HepG2 (cell line): ENCODE results near the gene KRTAP5-6. TPM values are rescaled to one million over a fixed set of nuclear protein-coding genes. Genes with fewer than 3 reads are reported as not detected.

Experiments
- BHLHE40 ChIP-seq: IDR thresholded peaks from 2 replicates; pipeline ENCODE4 v1.6.1; 2011; ENCODE audit warnings: low read length, improper control_type of control experiment
- CREB1 ChIP-seq, 2 experiments: fragments of 450-650 bp in 1 of 2; IDR thresholded peaks; 2 replicates each; pipeline ENCODE4 v1.6.1; 2016 to 2017; ENCODE audit warnings: control low read depth in 1 of 2, mild to moderate bottlenecking in 1 of 2, missing compliant biosample characterization in 1 of 2, missing genetic modification characterization in 1 of 2
- FLYWCH1 ChIP-seq: sonication (generic); formaldehyde crosslinking; IDR thresholded peaks from 2 replicates; pipeline ENCODE4 v1.8.1; 2023; ENCODE audit warnings: mild to moderate bottlenecking, missing genetic modification reagents
- FOXK2 ChIP-seq: fragments of 450-650 bp; IDR thresholded peaks from 2 replicates; pipeline ENCODE4 v1.6.1; 2016
- IRX3 ChIP-seq: sonication (generic); formaldehyde crosslinking; IDR thresholded peaks from 2 replicates; pipeline ENCODE4 v1.8.1; 2023; ENCODE audit warnings: mild to moderate bottlenecking, low read depth, missing genetic modification reagents, borderline replicate concordance
- MZF1 ChIP-seq: sonication (generic); formaldehyde crosslinking; IDR thresholded peaks from 2 replicates; pipeline ENCODE4 v1.8.1; 2023; ENCODE audit warnings: mild to moderate bottlenecking, missing genetic modification reagents, borderline replicate concordance
- NFE2L2 ChIP-seq: fragments of 150-350 bp; IDR thresholded peaks from 2 replicates; pipeline ENCODE4 v1.6.1; 2014; ENCODE audit warnings: low read length
- PHF8 ChIP-seq: sonication (generic); formaldehyde crosslinking; IDR thresholded peaks from 2 replicates; pipeline ENCODE4 v1.5.0; 2020; ENCODE audit warnings: missing genetic modification reagents
- RELA ChIP-seq: sonication (generic); formaldehyde crosslinking; IDR thresholded peaks from 2 replicates; pipeline ENCODE4 v1.4.0; 2020; ENCODE audit warnings: missing genetic modification reagents
- SETDB1 ChIP-seq: sonication (generic); formaldehyde crosslinking; IDR thresholded peaks from 2 replicates; pipeline ENCODE4 v1.5.1; 2020; ENCODE audit warnings: missing genetic modification reagents, mild to moderate bottlenecking, borderline replicate concordance
- SMAD3 ChIP-seq: sonication (generic); formaldehyde crosslinking; IDR thresholded peaks from 2 replicates; pipeline ENCODE4 v1.4.0; 2020; ENCODE audit warnings: missing genetic modification reagents
- SMAD9 ChIP-seq: sonication (generic); formaldehyde crosslinking; IDR thresholded peaks from 2 replicates; pipeline ENCODE4 v1.5.1; 2020; ENCODE audit warnings: mild to moderate bottlenecking, missing genetic modification reagents
- SOX5 ChIP-seq: IDR thresholded peaks from 2 replicates; pipeline ENCODE4 v1.6.1; 2016; ENCODE audit warnings: borderline replicate concordance
- TCF12 ChIP-seq, 2 experiments: fragments of 450-650 bp in 1 of 2; sonication (generic) in 1 of 2; formaldehyde crosslinking in 1 of 2; IDR thresholded peaks; 2 replicates each; pipeline versions ENCODE4 v1.6.1 to v1.8.0; 2017 to 2022; ENCODE audit warnings: antibody characterized with exemption in 1 of 2, mild to moderate bottlenecking in 1 of 2, missing genetic modification reagents in 1 of 2, moderate library complexity in 1 of 2
- ZKSCAN5 ChIP-seq: sonication (generic); formaldehyde crosslinking; IDR thresholded peaks from 2 replicates; pipeline ENCODE4 v1.5.1; 2020; ENCODE audit warnings: mild to moderate bottlenecking, missing genetic modification reagents
- ZNF251 ChIP-seq: sonication (generic); formaldehyde crosslinking; IDR thresholded peaks from 2 replicates; pipeline ENCODE4 v1.9.0; 2021; ENCODE audit warnings: mild to moderate bottlenecking, missing genetic modification reagents
- ZNF282 ChIP-seq: fragments of 450-650 bp; IDR thresholded peaks from 2 replicates; pipeline ENCODE4 v1.6.1; 2018; ENCODE audit not compliant: partially characterized antibody
- ZNF841 ChIP-seq: sonication (generic); formaldehyde crosslinking; IDR thresholded peaks from 2 replicates; pipeline ENCODE4 v1.8.1; 2023; ENCODE audit warnings: missing genetic modification reagents, borderline replicate concordance
- ZSCAN9 ChIP-seq: IDR thresholded peaks from 2 replicates; pipeline ENCODE4 v1.6.1; 2016; ENCODE audit warnings: borderline replicate concordance
- polyA plus RNA-seq, 8 experiments: library from polyadenylated mRNA; depleted of rRNA in 3 of 8; stranded (reverse) in 7 of 8; unstranded in 1 of 8; fragments of >200 nt; fragmentation: Illumina TruSeq in 4 of 8; extraction: Trizol in 4 of 8; gene quantifications; 2 replicates each; pipeline versions ENCODE4 v1.2.1 to v1.2.3, GENCODE V29; 2011 to 2016; ENCODE audit warnings: low read depth in 4 of 8, missing spikeins in 1 of 8, mixed read lengths in 1 of 8; ENCODE audit not compliant: insufficient read depth in 1 of 8
- total RNA-seq, 5 experiments: library from RNA; depleted of rRNA; stranded (reverse); fragments of >200 nt; fragmentation: Illumina TruSeq; extraction: Trizol; gene quantifications; 2 replicates each; pipeline ENCODE4 v1.2.3, GENCODE V29; 2016; ENCODE audit warnings: low read depth in 1 of 5
- TF ChIP-seq, protein P1 (sequence below): sonication (generic); formaldehyde crosslinking; IDR thresholded peaks from 2 replicates; pipeline ENCODE4 v1.4.0; 2020; ENCODE audit warnings: missing genetic modification reagents, borderline replicate concordance
- TF ChIP-seq, protein P2 (sequence below): sonication (generic); formaldehyde crosslinking; IDR thresholded peaks from 2 replicates; pipeline ENCODE4 v1.4.0; 2020; ENCODE audit warnings: missing genetic modification reagents
- TF ChIP-seq, protein P3 (sequence below): sonication (generic); formaldehyde crosslinking; IDR thresholded peaks from 2 replicates; pipeline ENCODE4 v1.8.1; 2023; ENCODE audit warnings: missing genetic modification reagents, mild to moderate bottlenecking, borderline replicate concordance
- TF ChIP-seq, protein P4 (sequence below): sonication (generic); formaldehyde crosslinking; IDR thresholded peaks from 2 replicates; pipeline ENCODE4 v1.4.0; 2020; ENCODE audit warnings: mild to moderate bottlenecking, low read depth, missing genetic modification reagents

KRTAP5-6 gene
- total and polyA plus RNA-seq, 2 of the 13 experiments (the other 11 are each of a cell fraction or from before 2014, with no cell fraction given), result not detected

DNA sequence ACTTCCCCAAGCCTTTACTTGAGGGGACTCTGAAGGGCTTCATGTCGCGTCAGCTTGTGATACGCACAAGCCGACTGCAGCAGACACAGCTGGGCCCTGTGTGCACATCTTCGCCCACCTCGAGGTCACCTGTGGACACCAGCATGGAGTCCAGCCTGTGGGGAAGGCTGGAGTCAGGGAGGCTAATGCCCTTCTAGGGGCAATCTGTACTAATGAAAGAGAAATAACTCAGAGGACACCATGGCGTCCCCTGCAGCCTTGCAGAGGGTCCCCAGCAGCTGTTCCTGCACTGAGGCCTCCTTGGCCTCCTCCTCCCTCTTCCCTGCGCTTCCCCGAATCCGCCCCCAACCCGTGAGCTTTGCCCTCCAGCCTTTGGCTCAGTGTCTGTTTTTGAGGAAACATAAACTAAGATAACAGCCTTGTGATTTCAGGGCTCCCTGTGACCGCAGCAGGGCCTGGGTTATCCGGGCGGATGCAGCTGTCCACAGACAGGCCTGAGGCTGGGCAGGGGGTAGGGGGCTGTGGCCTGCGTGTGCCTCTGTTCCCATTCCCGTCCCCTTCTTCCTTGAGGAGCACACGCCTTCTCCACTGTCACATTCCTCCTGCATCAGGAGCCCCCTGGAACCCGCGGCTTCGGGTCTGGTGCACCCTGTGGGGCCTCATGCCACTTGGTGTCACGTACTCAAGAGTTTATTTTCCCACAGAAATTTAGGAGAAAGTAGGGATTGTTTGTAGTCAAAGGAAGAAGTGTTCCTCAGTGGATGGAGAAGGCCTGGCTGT is 42.4 kb upstream of the KRTAP5-6 start (continued):
- TF ChIP-seq, protein P1, sequence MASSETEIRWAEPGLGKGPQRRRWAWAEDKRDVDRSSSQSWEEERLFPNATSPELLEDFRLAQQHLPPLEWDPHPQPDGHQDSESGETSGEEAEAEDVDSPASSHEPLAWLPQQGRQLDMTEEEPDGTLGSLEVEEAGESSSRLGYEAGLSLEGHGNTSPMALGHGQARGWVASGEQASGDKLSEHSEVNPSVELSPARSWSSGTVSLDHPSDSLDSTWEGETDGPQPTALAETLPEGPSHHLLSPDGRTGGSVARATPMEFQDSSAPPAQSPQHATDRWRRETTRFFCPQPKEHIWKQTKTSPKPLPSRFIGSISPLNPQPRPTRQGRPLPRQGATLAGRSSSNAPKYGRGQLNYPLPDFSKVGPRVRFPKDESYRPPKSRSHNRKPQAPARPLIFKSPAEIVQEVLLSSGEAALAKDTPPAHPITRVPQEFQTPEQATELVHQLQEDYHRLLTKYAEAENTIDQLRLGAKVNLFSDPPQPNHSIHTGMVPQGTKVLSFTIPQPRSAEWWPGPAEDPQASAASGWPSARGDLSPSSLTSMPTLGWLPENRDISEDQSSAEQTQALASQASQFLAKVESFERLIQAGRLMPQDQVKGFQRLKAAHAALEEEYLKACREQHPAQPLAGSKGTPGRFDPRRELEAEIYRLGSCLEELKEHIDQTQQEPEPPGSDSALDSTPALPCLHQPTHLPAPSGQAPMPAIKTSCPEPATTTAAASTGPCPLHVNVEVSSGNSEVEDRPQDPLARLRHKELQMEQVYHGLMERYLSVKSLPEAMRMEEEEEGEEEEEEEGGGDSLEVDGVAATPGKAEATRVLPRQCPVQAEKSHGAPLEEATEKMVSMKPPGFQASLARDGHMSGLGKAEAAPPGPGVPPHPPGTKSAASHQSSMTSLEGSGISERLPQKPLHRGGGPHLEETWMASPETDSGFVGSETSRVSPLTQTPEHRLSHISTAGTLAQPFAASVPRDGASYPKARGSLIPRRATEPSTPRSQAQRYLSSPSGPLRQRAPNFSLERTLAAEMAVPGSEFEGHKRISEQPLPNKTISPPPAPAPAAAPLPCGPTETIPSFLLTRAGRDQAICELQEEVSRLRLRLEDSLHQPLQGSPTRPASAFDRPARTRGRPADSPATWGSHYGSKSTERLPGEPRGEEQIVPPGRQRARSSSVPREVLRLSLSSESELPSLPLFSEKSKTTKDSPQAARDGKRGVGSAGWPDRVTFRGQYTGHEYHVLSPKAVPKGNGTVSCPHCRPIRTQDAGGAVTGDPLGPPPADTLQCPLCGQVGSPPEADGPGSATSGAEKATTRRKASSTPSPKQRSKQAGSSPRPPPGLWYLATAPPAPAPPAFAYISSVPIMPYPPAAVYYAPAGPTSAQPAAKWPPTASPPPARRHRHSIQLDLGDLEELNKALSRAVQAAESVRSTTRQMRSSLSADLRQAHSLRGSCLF (CRISPR knock-in tag), result no peak
- peak; percentile 58; the same call in 1 of the 2 replicates for TF ChIP-seq SOX5 (CRISPR knock-in tag)
- TF ChIP-seq MZF1 (CRISPR knock-in tag), result no peak
- no peak for TF ChIP-seq RELA (CRISPR knock-in tag)
- TF ChIP-seq, protein P2, sequence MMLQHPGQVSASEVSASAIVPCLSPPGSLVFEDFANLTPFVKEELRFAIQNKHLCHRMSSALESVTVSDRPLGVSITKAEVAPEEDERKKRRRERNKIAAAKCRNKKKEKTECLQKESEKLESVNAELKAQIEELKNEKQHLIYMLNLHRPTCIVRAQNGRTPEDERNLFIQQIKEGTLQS (CRISPR knock-in tag), result no peak
- TF ChIP-seq ZSCAN9, result peak; percentile 45; the same call in 1 of the 2 replicates
- no peak for TF ChIP-seq TCF12 (IDR thresholded peaks at IDR 0.05)
- no peak for TF ChIP-seq TCF12 (CRISPR knock-in tag; IDR thresholded peaks at IDR 0.05)
- TF ChIP-seq CREB1 (IDR thresholded peaks at IDR 0.05), result no peak
- no peak for TF ChIP-seq CREB1 (CRISPR knock-in tag; IDR thresholded peaks at IDR 0.05)
- TF ChIP-seq ZKSCAN5 (CRISPR knock-in tag), result no peak
- no peak; the same call in 1 of the 2 replicates for TF ChIP-seq PHF8 (CRISPR knock-in tag)
- TF ChIP-seq ZNF251, result no peak
- no peak for TF ChIP-seq FLYWCH1 (CRISPR knock-in tag)
- no peak for TF ChIP-seq ZNF282
- no peak for TF ChIP-seq IRX3 (CRISPR knock-in tag)
- TF ChIP-seq FOXK2, result no peak
- 0 out of 2 replicates have a peak, but pooled peaks have one; percentile 7 for TF ChIP-seq SMAD9
- TF ChIP-seq SMAD3 (CRISPR knock-in tag), result no peak
- TF ChIP-seq SETDB1 (CRISPR knock-in tag), result no peak
- TF ChIP-seq ZNF841, result no peak
- TF ChIP-seq BHLHE40, result no peak
- TF ChIP-seq, protein P3, sequence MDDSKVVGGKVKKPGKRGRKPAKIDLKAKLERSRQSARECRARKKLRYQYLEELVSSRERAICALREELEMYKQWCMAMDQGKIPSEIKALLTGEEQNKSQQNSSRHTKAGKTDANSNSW (CRISPR knock-in tag), result no peak
- TF ChIP-seq, protein P4, sequence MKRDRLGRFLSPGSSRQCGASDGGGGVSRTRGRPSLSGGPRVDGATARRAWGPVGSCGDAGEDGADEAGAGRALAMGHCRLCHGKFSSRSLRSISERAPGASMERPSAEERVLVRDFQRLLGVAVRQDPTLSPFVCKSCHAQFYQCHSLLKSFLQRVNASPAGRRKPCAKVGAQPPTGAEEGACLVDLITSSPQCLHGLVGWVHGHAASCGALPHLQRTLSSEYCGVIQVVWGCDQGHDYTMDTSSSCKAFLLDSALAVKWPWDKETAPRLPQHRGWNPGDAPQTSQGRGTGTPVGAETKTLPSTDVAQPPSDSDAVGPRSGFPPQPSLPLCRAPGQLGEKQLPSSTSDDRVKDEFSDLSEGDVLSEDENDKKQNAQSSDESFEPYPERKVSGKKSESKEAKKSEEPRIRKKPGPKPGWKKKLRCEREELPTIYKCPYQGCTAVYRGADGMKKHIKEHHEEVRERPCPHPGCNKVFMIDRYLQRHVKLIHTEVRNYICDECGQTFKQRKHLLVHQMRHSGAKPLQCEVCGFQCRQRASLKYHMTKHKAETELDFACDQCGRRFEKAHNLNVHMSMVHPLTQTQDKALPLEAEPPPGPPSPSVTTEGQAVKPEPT (CRISPR knock-in tag), result no peak
- TF ChIP-seq NFE2L2, result no peak
